Mucosa of gallbladder (tissue), 1 donor: ENCODE measurements around the gene CREBL2. TPM values are rescaled to one million over a fixed set of nuclear protein-coding genes. Genes with fewer than 3 reads are reported as not detected.
"Not testable (repeated sequence)": the region's sequence is repeated elsewhere in the genome, so short reads cannot be mapped to it uniquely, and the experiment has no call there.

Experiments used
- DNase-seq: peaks from one replicate; pipeline ENCODE4 v3.0.0-alpha.2; 2020; ENCODE audit warnings: low spot score
- total RNA-seq: library from RNA; stranded (reverse); gene quantifications from one replicate; pipeline ENCODE4 v1.2.1, GENCODE V29; 2021
- donor health status: DM: no; HTN: no; CAD: no.

Gene CREBL2
- total RNA-seq, 1 donor from 2014 or later = 36.9 TPM

GRCh38 chr12:12598864-12599263 is 12.8 kb upstream of the CREBL2 start:
- DNase-seq = no peak

DNA sequence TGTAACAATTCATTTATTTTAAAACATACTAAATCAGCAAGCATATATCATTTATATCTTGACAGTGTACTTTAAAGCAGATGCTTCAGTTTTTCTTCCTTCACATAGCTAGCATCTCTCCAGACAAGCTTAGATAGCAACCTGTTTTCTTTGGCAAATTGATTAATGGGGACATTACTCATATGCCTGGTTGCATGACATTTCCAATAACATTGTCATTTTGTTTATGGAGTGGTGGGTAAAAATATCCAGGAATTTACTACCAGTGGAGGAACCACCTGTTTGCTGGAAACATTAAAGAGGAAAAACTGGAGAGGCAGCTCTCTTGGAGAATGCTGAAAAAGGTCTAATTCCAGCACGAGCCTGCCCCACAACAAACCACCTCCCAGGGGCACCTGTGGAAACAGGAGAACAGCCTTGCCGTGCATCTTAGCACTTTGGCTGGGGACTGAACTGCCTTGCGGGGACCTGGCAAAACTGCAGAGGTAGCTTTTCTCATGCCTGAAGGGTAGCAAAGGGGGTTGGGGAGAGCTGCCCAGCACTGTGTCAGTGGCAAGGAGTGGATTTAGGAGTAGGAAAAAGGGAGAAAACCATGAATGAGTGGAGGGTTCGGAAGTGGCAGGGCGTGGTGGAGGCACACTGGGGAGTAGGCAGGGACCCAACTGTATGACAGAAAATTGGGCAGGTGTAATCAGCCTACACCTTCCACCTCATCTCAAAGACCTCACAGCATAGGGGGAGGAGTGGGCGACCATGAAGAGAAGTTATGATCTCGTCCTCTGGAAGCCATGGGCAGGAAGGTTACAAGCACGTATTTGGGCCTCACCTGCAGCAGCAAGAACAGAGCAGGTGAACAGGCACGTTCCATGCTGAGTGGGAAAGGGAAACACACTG is 11.7 kb upstream of the CREBL2 start:
- no peak for DNase-seq

GRCh38 chr12:12600659-12601058 is 11.0 kb upstream of the CREBL2 start:
- peak; percentile 38 for DNase-seq

GRCh38 chr12:12604740-12605139 is 6.9 kb upstream of the CREBL2 start:
- DNase-seq = no peak

DNA sequence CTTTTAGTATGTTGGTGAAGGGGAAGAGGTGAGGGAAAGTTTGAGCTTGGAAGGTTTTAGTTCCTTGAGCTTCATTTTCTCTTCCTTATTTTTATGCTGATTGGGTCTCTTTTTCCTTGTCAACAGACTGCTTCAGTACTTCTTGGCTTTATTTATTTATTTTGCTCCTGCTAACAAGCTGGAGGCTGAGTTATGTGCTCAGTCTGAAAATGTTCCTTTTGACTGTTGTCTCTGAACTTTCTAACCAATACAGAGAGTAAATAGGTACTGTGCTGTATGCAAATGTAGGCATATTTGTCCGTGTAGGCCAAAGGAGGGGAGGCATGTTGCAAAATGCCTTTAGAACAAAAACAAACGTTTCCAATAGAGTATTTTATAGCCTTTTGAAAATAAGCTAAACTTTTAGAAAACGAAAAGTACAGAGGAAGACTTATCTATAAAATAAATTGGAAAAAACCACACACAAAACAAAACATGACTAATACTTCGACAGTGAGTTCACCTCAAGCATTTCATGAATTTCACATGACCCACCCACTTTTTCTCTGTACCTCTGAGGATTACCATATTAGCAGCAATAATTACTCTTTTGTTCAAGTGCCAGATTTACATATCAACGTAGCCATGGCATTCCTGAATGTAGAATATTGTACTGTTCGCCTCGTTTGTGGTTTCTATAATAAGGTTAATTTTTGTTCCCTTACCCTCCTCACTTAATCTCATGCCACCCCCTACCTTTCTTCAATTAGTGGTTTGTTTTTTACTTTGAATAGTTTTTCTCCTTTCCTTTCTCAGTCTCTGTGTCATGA is 4.7 kb upstream of the CREBL2 start:
- no peak for DNase-seq

GRCh38 chr12:12608557-12608957 is 3.1 kb upstream of the CREBL2 start:
- no peak for DNase-seq

DNA sequence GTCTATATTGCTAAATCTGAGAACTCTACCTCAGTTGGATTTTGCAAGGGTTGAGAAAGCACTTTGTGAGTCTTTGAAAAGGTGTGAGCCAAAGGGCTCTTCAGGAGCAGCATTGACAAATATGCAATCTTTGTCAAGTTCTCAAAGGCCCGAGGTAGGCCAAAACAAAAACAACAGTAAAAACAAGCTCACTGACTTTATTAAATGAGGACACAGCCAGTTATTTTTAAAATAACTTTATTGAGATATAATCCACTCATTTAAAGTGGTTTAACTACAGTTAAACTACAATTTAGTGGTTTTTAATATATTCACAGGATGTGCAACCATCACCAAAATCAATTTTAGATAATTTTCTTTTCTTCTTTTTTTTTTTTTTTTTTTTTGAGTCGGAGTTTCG is 2.0 kb upstream of the CREBL2 start:
- DNase-seq = no peak

- DNase-seq = no peak
These were observed 965 bp upstream of the CREBL2 start for GRCh38 chr12:12610711-12611110.

DNA sequence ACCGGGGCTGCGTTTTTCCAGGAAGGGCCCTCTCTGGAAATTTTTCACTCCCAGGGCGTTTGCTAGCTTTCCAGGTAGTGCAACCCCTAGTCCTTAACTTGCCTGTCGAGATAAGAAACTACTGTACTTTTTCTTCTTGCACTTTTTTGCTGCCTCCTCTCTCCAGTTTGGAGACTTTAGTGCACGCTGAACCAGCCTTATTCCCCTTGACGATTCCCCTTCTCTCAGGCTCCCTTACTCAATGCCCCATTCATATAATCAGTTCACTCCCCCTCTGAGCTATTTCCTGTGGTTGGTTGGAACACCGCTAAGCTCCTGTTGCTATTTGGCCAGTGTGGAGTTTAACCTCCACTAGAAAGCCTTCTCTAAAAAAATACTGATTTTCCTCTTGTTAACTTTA is 682 bp downstream of the CREBL2 start:
- DNase-seq = no peak

DNA sequence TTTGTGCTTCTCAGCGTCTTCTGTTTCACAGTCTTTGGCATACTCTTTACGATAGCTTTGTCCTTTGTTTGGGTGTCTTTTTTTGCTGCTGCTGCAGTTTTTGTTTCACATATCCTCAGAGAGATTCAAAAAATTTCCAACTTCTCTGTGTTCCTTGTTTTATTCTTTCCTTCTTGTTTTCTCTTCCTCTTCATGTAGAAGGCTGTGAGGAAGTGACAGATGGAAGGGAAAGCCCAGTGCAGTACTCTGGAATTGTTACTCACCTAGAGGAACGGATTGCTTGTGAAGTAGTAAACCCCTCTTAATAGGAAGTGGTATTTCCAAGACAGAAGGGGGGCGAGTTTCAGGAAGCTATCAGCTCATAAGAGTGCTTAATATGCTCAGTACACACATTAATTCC is 1.7 kb downstream of the CREBL2 start:
- DNase-seq = no peak

- no peak for DNase-seq
These were observed 2.7 kb downstream of the CREBL2 start for GRCh38 chr12:12614342-12614741.

DNA sequence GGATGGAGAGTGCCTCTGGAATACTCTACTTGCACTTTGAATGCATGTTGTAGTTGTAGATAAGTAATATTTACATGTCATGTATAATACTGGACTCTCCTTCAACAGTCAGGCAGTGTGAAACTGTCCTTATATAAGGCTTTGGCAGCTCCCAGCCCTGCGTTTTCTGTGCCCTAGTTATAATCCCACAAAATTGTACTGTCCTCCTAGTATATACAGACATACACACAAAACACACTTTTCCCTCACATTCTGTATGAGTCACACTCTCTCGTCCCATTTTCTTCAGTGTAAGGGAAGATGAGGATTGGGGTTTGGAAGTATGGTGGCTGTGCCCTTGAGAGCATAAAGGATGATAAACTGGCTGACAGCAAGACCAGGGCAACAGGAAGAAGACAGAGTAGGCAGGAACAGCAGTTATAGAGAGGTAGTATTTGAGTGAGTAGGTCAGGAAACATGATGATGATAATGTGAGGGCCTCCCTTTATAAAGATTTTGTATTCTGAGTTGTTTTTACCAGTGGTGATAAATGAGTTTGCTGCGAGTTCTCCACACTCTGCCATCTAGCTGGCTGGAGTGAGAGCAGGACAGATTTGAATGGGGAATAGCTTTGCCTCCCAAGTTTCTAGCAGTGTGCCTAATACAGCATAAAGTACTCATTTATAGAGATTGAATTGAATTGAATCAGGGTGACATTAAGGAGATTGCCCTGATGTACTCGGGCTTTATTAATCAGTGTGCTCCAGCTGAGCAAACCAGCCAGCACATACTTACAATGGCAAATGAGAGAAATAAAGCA is 5.0 kb downstream of the CREBL2 start:
- DNase-seq = no peak

DNA sequence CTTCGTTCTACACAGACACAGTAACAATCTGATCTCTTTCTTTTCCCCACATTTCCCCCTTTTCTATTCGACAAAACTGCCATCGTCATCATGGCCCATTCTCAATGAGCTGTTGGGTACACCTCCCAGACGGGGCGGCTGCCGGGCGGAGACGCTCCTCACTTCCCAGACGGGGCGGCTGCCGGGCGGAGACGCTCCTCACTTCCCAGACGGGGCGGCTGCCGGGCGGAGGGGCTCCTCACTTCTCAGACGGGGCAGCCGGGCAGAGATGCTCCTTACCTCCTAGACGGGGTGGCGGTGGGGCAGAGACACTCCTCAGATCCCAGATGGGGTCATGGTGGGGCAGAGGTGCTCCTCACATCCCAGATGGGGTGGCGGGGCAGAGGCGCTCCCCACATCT is 6.4 kb downstream of the CREBL2 start:
- DNase-seq = not testable (repeated sequence)

DNA sequence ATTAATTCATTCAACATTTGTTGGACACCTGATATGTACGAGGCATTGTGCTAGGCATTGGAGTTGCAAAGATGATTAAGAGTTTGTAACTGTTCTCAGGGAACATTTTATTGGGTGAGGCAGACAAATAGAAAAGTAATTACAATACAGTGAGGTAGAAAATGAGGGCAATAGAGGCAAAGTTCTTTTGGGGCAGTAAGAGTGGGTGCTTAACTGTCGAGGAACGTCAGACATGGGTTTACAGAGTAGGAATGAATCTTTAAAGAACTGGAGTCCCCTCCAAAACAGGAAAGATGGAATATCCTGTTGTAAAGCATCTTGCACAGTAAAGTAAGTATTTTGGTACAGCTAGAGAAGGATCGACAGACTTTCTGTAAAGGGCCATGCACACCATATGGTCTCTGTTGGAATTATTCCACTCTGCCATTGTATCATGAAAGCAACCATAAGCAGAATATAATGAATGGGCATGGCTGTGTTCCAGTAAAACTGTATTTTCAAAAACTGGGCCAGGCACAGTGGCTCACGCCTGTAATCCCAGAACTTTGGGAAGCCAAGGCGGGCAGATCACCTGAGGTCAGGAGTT is 9.1 kb downstream of the CREBL2 start:
- no peak for DNase-seq

- no peak for DNase-seq
These were observed 10.7 kb downstream of the CREBL2 start for GRCh38 chr12:12622418-12622817.

GRCh38 chr12:12624498-12624992 is 12.9 kb downstream of the CREBL2 start:
- DNase-seq = no peak

DNA sequence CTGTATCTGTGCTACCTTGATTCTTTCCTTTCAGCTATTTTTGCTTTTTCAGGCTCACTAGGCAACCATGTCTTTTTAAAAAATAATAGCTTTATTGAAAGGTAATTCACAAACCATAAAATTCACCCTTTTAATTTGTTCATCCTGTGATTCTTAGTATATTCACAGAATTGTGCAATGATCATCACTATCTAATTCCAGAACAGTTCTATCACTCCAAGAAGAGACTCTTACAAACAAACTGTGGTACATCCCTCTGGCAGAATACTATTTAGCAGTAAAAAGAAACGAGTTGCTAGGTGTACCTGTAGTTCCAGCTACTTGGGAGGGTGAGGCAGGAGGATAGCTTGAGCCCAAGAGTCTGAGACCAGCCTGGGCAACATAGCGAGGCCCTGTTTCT is 14.8 kb downstream of the CREBL2 start:
- DNase-seq = no peak

DNA sequence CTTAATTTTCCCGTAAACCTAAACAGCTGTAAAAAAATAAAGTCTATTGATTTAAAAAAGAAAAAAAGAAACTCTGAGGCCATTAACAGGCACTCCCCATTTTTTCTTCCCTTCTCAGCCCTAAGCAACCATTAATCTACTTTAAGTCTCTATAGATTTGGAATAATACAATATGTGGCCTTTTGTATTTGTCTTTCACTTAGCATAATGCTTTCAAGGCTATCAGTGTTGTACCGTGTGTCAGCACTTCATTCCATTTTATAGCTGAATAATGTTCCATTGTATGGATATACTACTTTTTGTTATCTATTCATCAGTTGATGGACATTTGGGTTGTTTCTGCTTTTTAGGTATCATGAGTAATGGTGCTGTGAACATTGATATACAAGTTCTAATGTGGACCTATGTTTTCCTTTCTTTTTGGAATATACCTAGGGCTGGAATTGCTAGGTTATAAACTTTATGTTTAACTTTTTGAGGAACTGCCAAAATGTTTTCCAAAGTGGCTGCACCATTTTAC is 15.7 kb downstream of the CREBL2 start:
- DNase-seq = no peak

- no peak for DNase-seq
These were observed 16.3 kb downstream of the CREBL2 start for GRCh38 chr12:12628013-12628412.

GRCh38 chr12:12630850-12631249 is 19.2 kb downstream of the CREBL2 start:
- DNase-seq = no peak

DNA sequence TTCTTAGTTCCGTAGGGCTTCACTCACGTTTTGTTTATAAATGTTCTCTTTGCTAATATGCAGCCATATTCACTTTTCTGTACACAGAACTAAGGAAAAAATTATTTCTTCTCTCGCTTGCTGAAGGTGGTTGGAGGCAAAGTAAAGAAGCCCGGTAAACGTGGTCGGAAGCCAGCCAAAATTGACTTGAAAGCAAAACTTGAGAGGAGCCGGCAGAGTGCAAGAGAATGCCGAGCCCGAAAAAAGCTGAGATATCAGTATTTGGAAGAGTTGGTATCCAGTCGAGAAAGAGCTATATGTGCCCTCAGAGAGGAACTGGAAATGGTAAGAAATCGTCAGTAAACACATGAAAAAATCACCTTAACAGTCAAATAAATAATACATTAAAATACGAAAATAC is 24.0 kb downstream of the CREBL2 start:
- DNase-seq = no peak
